Subcutaneous abdominal adipose tissue (tissue), 5 donors: ENCODE results near the gene BOLA2B.
"Not testable (repeated sequence)": the region's sequence is repeated elsewhere in the genome, so short reads cannot be mapped to it uniquely, and the experiment has no call there.

Experiments used
- H3K27ac ChIP-seq: one replicate; pipeline ENCODE4 v1.7.0; 2013; ENCODE audit warnings: low read depth, mild to moderate bottlenecking, inconsistent platforms, low read length, moderate library complexity
- H3K27me3 ChIP-seq, 5 donors: one replicate each; pipeline ENCODE4 v1.7.0; 2013; ENCODE audit warnings: low read length in 5 of 5, inconsistent platforms in 1 of 5; ENCODE audit not compliant: control insufficient read depth in 5 of 5, insufficient read depth in 4 of 5
- H3K36me3 ChIP-seq, 5 donors: one replicate each; pipeline ENCODE4 v1.7.0; 2013; ENCODE audit warnings: low read length in 5 of 5; ENCODE audit not compliant: control insufficient read depth in 5 of 5, insufficient read depth in 5 of 5
- H3K4me1 ChIP-seq, 5 donors: one replicate each; pipeline ENCODE4 v1.7.0; 2013; ENCODE audit warnings: low read length in 5 of 5, mild to moderate bottlenecking in 3 of 5, moderate library complexity in 1 of 5; ENCODE audit not compliant: control insufficient read depth in 5 of 5, insufficient read depth in 5 of 5
- H3K4me3 ChIP-seq, 5 donors: one replicate each; pipeline ENCODE4 v1.7.0; 2013; ENCODE audit warnings: low read length in 5 of 5, low read depth in 1 of 5
- H3K9ac ChIP-seq, 5 donors: one replicate each; pipeline ENCODE4 v1.7.0; 2013; ENCODE audit warnings: low read length in 5 of 5, mild to moderate bottlenecking in 4 of 5, moderate library complexity in 3 of 5
- H3K9me3 ChIP-seq, 5 donors: one replicate each; pipeline ENCODE4 v1.7.0; 2013; ENCODE audit warnings: low read length in 5 of 5; ENCODE audit not compliant: control insufficient read depth in 5 of 5
- donor health status: healthy.
- donor health status: healthy.
- donor health status: healthy.
- donor health status: healthy.
- donor health status: healthy.

Gene BOLA2B

GRCh38 chr16:30194172-30194925 is 883 bp upstream of the BOLA2B start:
- H3K27ac ChIP-seq, H3K4me1 ChIP-seq, H3K36me3 ChIP-seq, H3K9me3 ChIP-seq, H3K9ac ChIP-seq, H3K27me3 ChIP-seq: not testable (repeated sequence)
- H3K4me3 ChIP-seq = peak overlapping the region in 3 of 5 donors; percentile 44 to 51 (median 49)

GRCh38 chr16:30193098-30193497 is 368 bp downstream of the BOLA2B start:
- H3K4me3 ChIP-seq, H3K4me1 ChIP-seq: not testable (repeated sequence)

GRCh38 chr16:30191158-30191557 is 2.3 kb downstream of the BOLA2B start:
- H3K4me1 ChIP-seq = peaks cover 0 to 18% (median 12%) of the 10 kb centered on the region in 5 donors
- not testable (repeated sequence) for H3K36me3 ChIP-seq, H3K9me3 ChIP-seq, H3K27ac ChIP-seq, H3K4me3 ChIP-seq, H3K27me3 ChIP-seq, H3K9ac ChIP-seq

More at GRCh38 chr16:30193098-30193497, 368 bp downstream of the BOLA2B start:
- not testable (repeated sequence) for H3K9me3 ChIP-seq, H3K36me3 ChIP-seq, H3K27me3 ChIP-seq, H3K9ac ChIP-seq, H3K27ac ChIP-seq

- Histone ChIP-seq H3K36me3 (peaks cover 0 to 3% (median 0%) of the 10 kb centered on the region in 5 donors), H3K4me1 (peaks cover 0 to 40% (median 25%) of the 10 kb centered on the region in 5 donors), H3K4me3 (no peak overlapping the region), H3K9me3 (no peaks in the 10 kb centered on the region), H3K27me3 (no peaks in the 10 kb centered on the region), H3K9ac (no peak overlapping the region), H3K27ac (no peak overlapping the region)
Observed at GRCh38 chr16:30187971-30188561, 5.4 kb downstream of the BOLA2B start.

- Histone ChIP-seq H3K9ac (no peak overlapping the region), H3K9me3 (no peaks in the 10 kb centered on the region), H3K27ac (no peak overlapping the region), H3K4me3 (no peak overlapping the region), H3K27me3 (no peaks in the 10 kb centered on the region), H3K4me1 (peaks cover 0 to 44% (median 29%) of the 10 kb centered on the region in 5 donors), H3K36me3 (peaks cover 0 to 3% (median 0%) of the 10 kb centered on the region in 5 donors)
Observed at GRCh38 chr16:30187556-30187865, 6.0 kb downstream of the BOLA2B start.

GRCh38 chr16:30186782-30187555 is 6.5 kb downstream of the BOLA2B start:
- Histone ChIP-seq H3K27ac (no peak overlapping the region), H3K9me3 (no peaks in the 10 kb centered on the region), H3K36me3 (peaks cover 0 to 3% (median 0%) of the 10 kb centered on the region in 5 donors), H3K9ac (peak overlapping the region in 1 of 5 donors; percentile 4), H3K4me3 (peak overlapping the region in 1 of 5 donors; percentile 18), H3K4me1 (peaks cover 0 to 47% (median 29%) of the 10 kb centered on the region in 5 donors), H3K27me3 (no peaks in the 10 kb centered on the region)

GRCh38 chr16:30186444-30186781 is 7.1 kb downstream of the BOLA2B start:
- Histone ChIP-seq H3K36me3 (peaks cover 0 to 3% (median 0%) of the 10 kb centered on the region in 5 donors), H3K4me1 (peaks cover 0 to 47% (median 29%) of the 10 kb centered on the region in 5 donors), H3K9ac (no peak overlapping the region), H3K9me3 (no peaks in the 10 kb centered on the region), H3K4me3 (peak overlapping the region in 1 of 5 donors; percentile 18), H3K27ac (no peak overlapping the region), H3K27me3 (no peaks in the 10 kb centered on the region)

- no peak overlapping the region for H3K9ac ChIP-seq
- H3K27ac ChIP-seq = no peak overlapping the region
Observed at GRCh38 chr16:30185683-30186421, 7.6 kb downstream of the BOLA2B start.

GRCh38 chr16:30184891-30185682 is 8.4 kb downstream of the BOLA2B start:
- Histone ChIP-seq H3K27ac (no peak overlapping the region), H3K9ac (peak overlapping the region in 1 of 5 donors; percentile 28)

More at GRCh38 chr16:30185683-30186421, 7.6 kb downstream of the BOLA2B start:
- Histone ChIP-seq H3K4me3 (peak overlapping the region in 2 of 5 donors; percentile 73 to 74), H3K4me1 (peaks cover 0 to 47% (median 29%) of the 10 kb centered on the region in 5 donors), H3K9me3 (no peaks in the 10 kb centered on the region), H3K27me3 (no peaks in the 10 kb centered on the region), H3K36me3 (peaks cover 0 to 3% (median 0%) of the 10 kb centered on the region in 5 donors)

More at GRCh38 chr16:30184891-30185682, 8.4 kb downstream of the BOLA2B start:
- Histone ChIP-seq H3K4me1 (peaks cover 0 to 47% (median 29%) of the 10 kb centered on the region in 5 donors), H3K27me3 (no peaks in the 10 kb centered on the region), H3K36me3 (peaks cover 0 to 3% (median 0%) of the 10 kb centered on the region in 5 donors), H3K4me3 (peak overlapping the region in 4 of 5 donors; percentile 33 to 74 (median 53)), H3K9me3 (no peaks in the 10 kb centered on the region)
